Measurements from ENCODE around the gene NPTX2.

Gene NPTX2

DNA sequence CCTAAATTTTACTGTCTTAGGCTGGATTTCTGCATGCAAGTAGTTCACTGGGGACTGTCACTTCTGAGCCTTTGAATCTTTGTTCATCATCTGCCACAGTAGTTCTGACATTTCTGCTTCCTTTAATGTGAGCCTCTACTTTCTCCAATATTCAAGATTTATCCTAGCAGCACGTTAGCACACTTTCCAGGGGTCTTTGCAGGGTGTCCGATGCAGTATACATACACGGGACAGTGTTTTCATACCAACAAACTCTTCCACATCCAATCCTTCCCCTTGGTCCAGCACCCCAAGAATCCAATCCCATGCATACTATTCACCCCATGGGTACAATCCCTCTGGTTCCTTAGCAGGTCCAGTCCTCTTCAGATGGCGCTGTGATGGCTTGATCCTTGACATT is 22.7 kb upstream of the NPTX2 start:
- no peaks in the 10 kb centered on the region for H3K27me3 ChIP-seq
- no peaks in the 10 kb centered on the region for H3K9me3 ChIP-seq
- no peaks in the 10 kb centered on the region for H3K36me3 ChIP-seq
- no peaks in the 10 kb centered on the region for H3K4me1 ChIP-seq (ENCODE audit: control insufficient read depth in 1 of 2, insufficient read depth in 1 of 2, low read depth in 1 of 2, low read length in 1 of 2)
- TF ChIP-seq, protein P1, sequence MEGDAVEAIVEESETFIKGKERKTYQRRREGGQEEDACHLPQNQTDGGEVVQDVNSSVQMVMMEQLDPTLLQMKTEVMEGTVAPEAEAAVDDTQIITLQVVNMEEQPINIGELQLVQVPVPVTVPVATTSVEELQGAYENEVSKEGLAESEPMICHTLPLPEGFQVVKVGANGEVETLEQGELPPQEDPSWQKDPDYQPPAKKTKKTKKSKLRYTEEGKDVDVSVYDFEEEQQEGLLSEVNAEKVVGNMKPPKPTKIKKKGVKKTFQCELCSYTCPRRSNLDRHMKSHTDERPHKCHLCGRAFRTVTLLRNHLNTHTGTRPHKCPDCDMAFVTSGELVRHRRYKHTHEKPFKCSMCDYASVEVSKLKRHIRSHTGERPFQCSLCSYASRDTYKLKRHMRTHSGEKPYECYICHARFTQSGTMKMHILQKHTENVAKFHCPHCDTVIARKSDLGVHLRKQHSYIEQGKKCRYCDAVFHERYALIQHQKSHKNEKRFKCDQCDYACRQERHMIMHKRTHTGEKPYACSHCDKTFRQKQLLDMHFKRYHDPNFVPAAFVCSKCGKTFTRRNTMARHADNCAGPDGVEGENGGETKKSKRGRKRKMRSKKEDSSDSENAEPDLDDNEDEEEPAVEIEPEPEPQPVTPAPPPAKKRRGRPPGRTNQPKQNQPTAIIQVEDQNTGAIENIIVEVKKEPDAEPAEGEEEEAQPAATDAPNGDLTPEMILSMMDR (IDR thresholded peaks at IDR 0.05), result no peak
- no peak overlapping the region for H3K27ac ChIP-seq
- no peak overlapping the region for H3K4me3 ChIP-seq (ENCODE audit: low read depth in 1 of 2, low read length in 1 of 2)

DNA sequence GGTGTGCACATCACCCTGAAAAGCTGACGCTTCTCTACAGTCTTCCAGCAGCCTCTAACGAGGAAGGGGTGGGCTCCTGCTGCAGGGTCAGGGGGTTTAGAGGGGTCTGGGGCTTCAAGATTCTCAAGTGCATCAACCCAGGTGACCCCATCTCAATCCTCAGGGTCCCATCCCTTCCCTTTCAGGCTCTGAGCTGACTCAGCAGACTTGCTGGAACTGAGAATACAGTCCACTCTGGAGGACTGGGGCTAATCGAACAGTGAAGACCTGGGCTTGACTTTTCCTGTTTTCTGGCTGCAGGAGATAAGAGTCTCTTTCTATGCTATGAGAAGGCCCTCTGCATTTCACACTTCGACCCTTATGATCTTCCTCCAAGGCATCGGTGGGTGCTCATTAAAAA is 22.3 kb upstream of the NPTX2 start:
- no peaks in the 10 kb centered on the region for H3K27me3 ChIP-seq
- TF ChIP-seq, protein P1 (IDR thresholded peaks at IDR 0.05), result no peak
- H3K4me1 ChIP-seq (ENCODE audit: control insufficient read depth in 1 of 2, insufficient read depth in 1 of 2, low read depth in 1 of 2, low read length in 1 of 2), result no peaks in the 10 kb centered on the region
- no peak overlapping the region for H3K27ac ChIP-seq
- H3K4me3 ChIP-seq (ENCODE audit: low read depth in 1 of 2, low read length in 1 of 2), result no peak overlapping the region
- H3K36me3 ChIP-seq, result no peaks in the 10 kb centered on the region
- no peaks in the 10 kb centered on the region for H3K9me3 ChIP-seq

DNA sequence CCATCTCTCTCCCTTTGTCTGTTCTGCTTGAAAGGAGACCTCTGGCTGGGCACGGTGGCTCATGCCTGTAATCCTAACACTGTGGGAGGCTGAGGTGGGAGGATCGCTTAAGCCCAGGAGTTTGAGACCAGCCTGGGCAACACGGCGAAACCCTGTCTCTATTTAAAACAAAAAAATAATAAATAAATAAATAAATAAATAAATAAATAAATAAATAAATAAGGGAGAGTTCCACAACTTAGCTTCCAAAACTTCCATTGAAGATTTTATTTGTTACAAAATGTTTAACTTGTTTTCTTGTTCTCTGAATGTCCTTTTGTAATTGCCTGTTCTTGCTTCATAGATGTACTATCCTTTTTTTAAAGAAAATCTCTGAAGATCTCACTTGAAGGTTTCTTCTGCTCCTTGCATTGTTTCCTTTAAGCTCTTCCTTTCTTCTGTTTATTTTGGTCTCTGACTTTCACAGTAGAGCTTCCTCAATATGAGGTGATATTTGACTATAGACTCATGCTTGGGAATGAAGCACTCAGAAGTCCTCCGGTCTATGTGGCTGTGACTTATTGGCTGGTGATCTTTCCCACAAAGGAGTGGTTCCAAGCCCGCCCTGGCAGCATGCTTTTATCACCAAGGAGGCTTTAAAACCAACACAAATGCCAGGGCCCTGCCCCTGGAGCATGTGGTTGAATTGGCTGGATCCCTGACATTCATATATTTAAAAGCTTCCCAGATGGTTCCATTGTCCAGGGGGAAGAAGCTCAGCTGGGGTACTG is 18.1 kb upstream of the NPTX2 start:
- H3K36me3 ChIP-seq, result no peaks in the 10 kb centered on the region
- no peak overlapping the region for H3K4me3 ChIP-seq (ENCODE audit: low read depth in 1 of 2, low read length in 1 of 2)
- no peaks in the 10 kb centered on the region for H3K4me1 ChIP-seq (ENCODE audit: control insufficient read depth in 1 of 2, insufficient read depth in 1 of 2, low read depth in 1 of 2, low read length in 1 of 2)
- no peaks in the 10 kb centered on the region for H3K9me3 ChIP-seq
- TF ChIP-seq, protein P1 (IDR thresholded peaks at IDR 0.05), result no peak
- no peak overlapping the region for H3K27ac ChIP-seq
- peaks cover 5% of the 10 kb centered on the region for H3K27me3 ChIP-seq

DNA sequence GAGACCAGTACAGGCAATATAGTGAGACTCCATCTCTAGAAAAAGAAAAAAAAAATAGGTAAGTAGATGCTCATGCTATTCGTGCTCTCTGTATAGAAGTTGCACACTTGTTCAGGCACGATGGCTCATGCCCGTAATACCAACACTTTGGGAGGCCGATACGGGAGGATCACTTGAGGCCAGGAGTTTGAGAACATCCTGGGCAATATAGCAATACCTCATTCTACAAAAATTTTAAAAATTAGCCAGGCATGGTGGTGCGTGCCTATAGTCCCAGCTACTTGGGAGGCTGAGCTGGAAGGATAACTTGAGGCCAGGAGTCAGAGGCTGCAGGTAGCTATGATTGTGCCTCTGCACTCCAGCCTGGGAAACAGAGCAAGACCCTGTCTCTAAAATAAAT is 17.2 kb upstream of the NPTX2 start:
- Histone ChIP-seq H3K9me3 (no peaks in the 10 kb centered on the region), H3K27ac (no peak overlapping the region), H3K4me3 (ENCODE audit: low read depth in 1 of 2, low read length in 1 of 2) (no peak overlapping the region), H3K27me3 (peaks cover 7% of the 10 kb centered on the region), H3K4me1 (ENCODE audit: control insufficient read depth in 1 of 2, insufficient read depth in 1 of 2, low read depth in 1 of 2, low read length in 1 of 2) (no peaks in the 10 kb centered on the region), H3K36me3 (no peaks in the 10 kb centered on the region)
- TF ChIP-seq, protein P1 (IDR thresholded peaks at IDR 0.05), result no peak

DNA sequence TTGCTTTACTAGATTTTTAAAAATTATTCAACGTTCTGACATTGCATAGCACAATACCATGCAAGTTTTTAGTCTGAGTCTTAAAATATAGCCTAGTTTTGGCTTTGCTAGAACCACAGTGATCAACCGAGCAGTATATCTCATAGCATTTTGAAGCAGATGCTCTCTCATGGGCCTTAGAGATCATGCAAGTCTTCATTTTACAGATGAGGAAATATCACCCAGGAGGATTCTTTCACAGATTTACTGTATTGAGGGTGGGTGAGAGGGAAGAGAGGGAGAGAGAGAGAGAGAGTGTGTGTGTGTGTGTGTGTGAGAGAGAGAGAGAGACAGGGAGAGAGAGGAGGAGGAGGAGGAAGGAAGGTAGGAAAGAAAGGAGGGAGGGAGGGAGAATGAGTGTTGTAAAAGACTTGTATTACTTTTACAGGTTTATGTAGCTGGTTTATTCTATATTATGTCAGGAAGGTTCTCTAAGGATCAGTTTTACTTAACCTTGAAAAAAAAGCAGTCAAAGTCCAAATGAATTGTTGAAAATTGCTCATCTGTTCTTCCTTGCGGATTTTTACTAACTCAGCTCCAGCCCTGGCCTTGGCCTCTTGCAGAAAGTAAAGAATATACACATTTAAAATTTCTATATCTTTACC is 14.2 kb upstream of the NPTX2 start:
- H3K36me3 ChIP-seq, result no peaks in the 10 kb centered on the region
- TF ChIP-seq, protein P1 (IDR thresholded peaks at IDR 0.05), result no peak

More for the DNA sequence above, 14.2 kb upstream of the NPTX2 start:
- H3K27me3 ChIP-seq, result peaks cover 7% of the 10 kb centered on the region
- no peaks in the 10 kb centered on the region for H3K4me1 ChIP-seq (ENCODE audit: control insufficient read depth in 1 of 2, insufficient read depth in 1 of 2, low read depth in 1 of 2, low read length in 1 of 2)
- H3K9me3 ChIP-seq, result no peaks in the 10 kb centered on the region
- H3K4me3 ChIP-seq (ENCODE audit: low read depth in 1 of 2, low read length in 1 of 2), result no peak overlapping the region
- no peak overlapping the region for H3K27ac ChIP-seq
